GM13977 (cell line): Measurements from ENCODE around the gene MAGI1.

ENCODE experiments used
- DNase-seq: peaks from one replicate; pipeline ENCODE4 v3.0.0; 2012; ENCODE audit warnings: low spot score
- CTCF ChIP-seq: IDR thresholded peaks from 2 replicates; pipeline ENCODE4 v1.5.1; 2012; ENCODE audit warnings: mild to moderate bottlenecking, control low read depth; ENCODE audit not compliant: insufficient read depth; ENCODE audit errors: extremely low read depth, missing control alignments
- in situ Hi-C: fragments of 300-500 bp; cut with MboI; formaldehyde crosslinking; loops from one replicate; pipeline ENCODE4 v1.12.0; 2022; ENCODE audit warnings: low sequenced_read_pairs, low pct_unique_long_range_greater_than_20kb, mixed read lengths, inconsistent platforms; ENCODE audit not compliant: unreplicated experiment

Gene MAGI1

GRCh38 chr3:65781594-65781993 is 257.1 kb downstream of the MAGI1 start:
- no peak for DNase-seq
- in situ Hi-C loops, result loop anchor here (25.0 kb wide), 1 partner anchor 381 kb away; no protein-coding TSS in a partner anchor
- TF ChIP-seq CTCF, result no peak

GRCh38 chr3:65779390-65779789 is 259.3 kb downstream of the MAGI1 start:
- in situ Hi-C loops, result loop anchor here (25.0 kb wide), 1 partner anchor 383 kb away; no protein-coding TSS in a partner anchor
- TF ChIP-seq CTCF, result no peak
- DNase-seq, result no peak

- TF ChIP-seq CTCF, result no peak
Observed at GRCh38 chr3:65778968-65779367, 259.8 kb downstream of the MAGI1 start.

GRCh38 chr3:65777050-65777449 is 261.7 kb downstream of the MAGI1 start:
- DNase-seq, result no peak
- in situ Hi-C loops, result loop anchor here (25.0 kb wide), 1 partner anchor 385 kb away; no protein-coding TSS in a partner anchor
- TF ChIP-seq CTCF, result no peak

More at GRCh38 chr3:65778968-65779367, 259.8 kb downstream of the MAGI1 start:
- in situ Hi-C loops, result loop anchor here (25.0 kb wide), 1 partner anchor 383 kb away; no protein-coding TSS in a partner anchor
- DNase-seq, result no peak

GRCh38 chr3:65776494-65776893 is 262.2 kb downstream of the MAGI1 start:
- in situ Hi-C loops, result loop anchor here (25.0 kb wide), 1 partner anchor 386 kb away; no protein-coding TSS in a partner anchor
- TF ChIP-seq CTCF, result no peak
- no peak for DNase-seq

- no peak for DNase-seq
- TF ChIP-seq CTCF, result no peak
- in situ Hi-C loops, result loop anchor here (25.0 kb wide), 1 partner anchor 386 kb away; no protein-coding TSS in a partner anchor
Observed at GRCh38 chr3:65776081-65776480, 262.6 kb downstream of the MAGI1 start.

GRCh38 chr3:65772758-65773157 is 266.0 kb downstream of the MAGI1 start:
- no peak for TF ChIP-seq CTCF
- in situ Hi-C loops, result no loop called here
- DNase-seq, result no peak
